ENCODE data around the gene ADGRG2.

- TF ChIP-seq CTCF (conservative IDR thresholded peaks at IDR 0.05 in 1 of 2, IDR thresholded peaks at IDR 0.05 in 1 of 2; ENCODE audit: low read depth in 1 of 2, low read length in 2 of 2) (no peak), EZH2 (IDR thresholded peaks at IDR 0.05; ENCODE audit: low read length, missing control alignments) (no peak)
Measured at GRCh38 chrX:19152762-19153161, 30.5 kb upstream of the ADGRG2 start.

Measured in fibroblast of lung (primary cell).